PC-9 (cell line): ENCODE data around the gene CNN3. TPM values are rescaled to one million over a fixed set of nuclear protein-coding genes. Genes with fewer than 3 reads are reported as not detected.

Experiments
- Bru-seq: library from RNA; stranded (reverse); fragments of 400-500 nt; gene quantifications from one replicate; lab custom pipeline; 2021; lab: Mats Ljungman, UMichigan
- BruChase-seq, 2 experiments: library from RNA; stranded (reverse); fragments of 400-500 nt; gene quantifications; one replicate each; lab custom pipeline; 2021; lab: Mats Ljungman, UMichigan
- BruUV-seq: library from RNA; stranded (reverse); fragments of 400-500 nt; replicated peaks from 2 replicates; lab custom pipeline; 2021; lab: Mats Ljungman, UMichigan
- CTCF ChIA-PET: fragments of 300-600 bp; sonication (Branson Sonifier 250); formaldehyde crosslinking; loops from one replicate; lab custom pipeline; 2022; ENCODE audit warnings: antibody characterized with exemption; lab: Charles Lee
- POLR2A ChIA-PET: fragments of 300-600 bp; sonication (Branson Sonifier 250); formaldehyde crosslinking; loops from one replicate; lab custom pipeline; 2022; ENCODE audit warnings: antibody characterized with exemption; ENCODE audit not compliant: unreplicated experiment; lab: Charles Lee
- DNase-seq, 2 experiments: peaks; one replicate each; pipeline versions ENCODE4 v3.0.0 to v3.0.0-alpha.2; 2015 to 2022; ENCODE audit warnings: mixed read lengths in 1 of 2
- H2AFZ ChIP-seq: fragments of 200-600 bp; sonication (generic); 2 replicates; pipeline ENCODE4 v1.8.1; 2017; ENCODE audit warnings: antibody characterized with exemption
- H3F3A ChIP-seq: fragments of 200-600 bp; sonication (generic); 2 replicates; pipeline ENCODE4 v1.8.1; 2017; ENCODE audit warnings: antibody characterized with exemption, mild to moderate bottlenecking, low read depth; ENCODE audit not compliant: insufficient read depth
- H3K27ac ChIP-seq: fragments of 200-600 bp; sonication (generic); 2 replicates; pipeline ENCODE4 v1.6.1; 2016; ENCODE audit warnings: mixed run types
- H3K27me3 ChIP-seq: fragments of 200-600 bp; sonication (generic); 2 replicates; pipeline ENCODE4 v1.6.1; 2016; ENCODE audit warnings: low read depth, mixed run types; ENCODE audit not compliant: insufficient read depth
- H3K36me3 ChIP-seq: fragments of 200-600 bp; sonication (generic); 2 replicates; pipeline ENCODE4 v1.6.1; 2016; ENCODE audit warnings: low read depth, mixed run types
- H3K4me1 ChIP-seq: fragments of 200-600 bp; sonication (generic); replicated peaks from 2 replicates; pipeline ENCODE4 v1.6.1; 2016; ENCODE audit warnings: mixed run types; ENCODE audit not compliant: insufficient read depth
- H3K4me2 ChIP-seq: fragments of 200-600 bp; sonication (generic); 2 replicates; pipeline ENCODE4 v1.6.1; 2017; ENCODE audit warnings: mixed run types
- H3K4me3 ChIP-seq: fragments of 200-600 bp; sonication (generic); 2 replicates; pipeline ENCODE4 v1.6.1; 2016; ENCODE audit warnings: mixed run types
- H3K79me2 ChIP-seq: fragments of 200-600 bp; sonication (generic); 2 replicates; pipeline ENCODE4 v1.6.1; 2017; ENCODE audit warnings: low read depth, mixed run types
- H3K9me2 ChIP-seq: fragments of 200-600 bp; sonication (generic); 2 replicates; pipeline ENCODE4 v1.8.1; 2017; ENCODE audit warnings: mild to moderate bottlenecking; ENCODE audit not compliant: insufficient read depth
- H3K9me3 ChIP-seq: fragments of 200-600 bp; sonication (generic); 2 replicates; pipeline ENCODE4 v1.8.1; 2016; ENCODE audit warnings: low read depth; ENCODE audit not compliant: insufficient read depth
- H4K20me1 ChIP-seq: fragments of 200-600 bp; sonication (generic); 2 replicates; pipeline ENCODE4 v1.8.1; 2017; ENCODE audit not compliant: insufficient read depth
- CTCF ChIP-seq: fragments of 200-600 bp; sonication (generic); conservative IDR thresholded peaks from 2 replicates; pipeline ENCODE4 v1.6.1; 2017; ENCODE audit warnings: mixed run types, antibody characterized with exemption, mild to moderate bottlenecking, moderate library complexity
- EZH2 ChIP-seq: fragments of 200-600 bp; sonication (generic); IDR thresholded peaks from 2 replicates; pipeline ENCODE4 v1.8.0; 2017; ENCODE audit warnings: antibody characterized with exemption, low read depth
- intact Hi-C: fragments of 100-400 bp; cut with micrococcal nuclease; formaldehyde crosslinking; loops from one replicate; pipeline ENCODE4 v1.10.0; 2022; ENCODE audit not compliant: unreplicated experiment
- long read RNA-seq: library from polyadenylated mRNA; stranded (forward); transcript quantifications from one replicate; pipeline ENCODE4 v2.0.0, GENCODE V29; 2022
- total RNA-seq: library from RNA; stranded (reverse); gene quantifications from 2 replicates; pipeline ENCODE4 v1.2.3, GENCODE V29; 2021

Gene CNN3
- total RNA-seq (125 and 135 TPM in 2 replicates), Bru-seq, nascent RNA (percentile 98 among the genes with signal in this experiment), BruChase-seq, experiment 1, labeled RNA remaining after a 2-hour chase (percentile 98 among the genes with signal in this experiment), BruChase-seq, experiment 2, labeled RNA remaining after a 6-hour chase (percentile 98 among the genes with signal in this experiment)
- long read RNA-seq, transcript CNN3-201 (7 exons, 2,165 nt): major isoform, 373 of 388 reads
- long read RNA-seq, partial matches to known transcripts: 5 of 388 reads
- long read RNA-seq, other reads (novel, unspliced or antisense): 10 of 388 reads

DNA sequence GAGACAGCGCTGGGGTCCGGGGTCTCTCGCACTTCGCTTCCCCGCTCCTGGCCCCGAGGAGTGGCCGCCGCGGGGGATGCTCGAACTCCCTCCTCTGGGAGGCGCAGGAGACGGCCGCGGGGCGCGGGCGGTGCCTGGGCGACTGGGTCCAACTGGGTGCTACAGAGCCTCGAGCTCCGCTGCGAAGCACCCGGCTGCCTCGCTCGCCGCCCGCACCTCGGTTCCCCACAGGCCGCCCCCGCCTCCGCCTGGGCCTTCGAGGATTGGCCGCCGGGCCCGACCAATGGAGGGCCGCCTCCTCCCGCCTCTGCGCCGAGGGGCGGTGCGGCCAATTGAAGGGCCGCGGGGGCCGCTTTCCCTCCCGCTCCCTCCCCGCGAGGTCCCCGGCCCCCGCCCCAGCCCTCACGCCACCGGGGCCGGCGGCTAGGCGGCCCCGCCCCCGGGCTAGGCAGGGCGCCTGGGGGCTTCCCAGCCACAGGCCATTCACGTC is at the start of gene CNN3:
Gene CNN3 (minus strand): TSS at position 196 of the 490 bp plus-strand sequence. CDS start 216 bp downstream, outside the sequence.
- Histone ChIP-seq H3K27ac (peak within 1 kb of the TSS; percentile 64), H3K27me3 (no peaks in the 10 kb centered on the region), H3K4me2 (peak within 1 kb of the TSS; percentile 81), H4K20me1 (peaks cover 15% of the 10 kb centered on the region), H2AFZ (peak within 1 kb of the TSS; percentile 84), H3K4me3 (peak within 1 kb of the TSS; percentile 67), H3K9me2 (no peaks in the 10 kb centered on the region), H3K79me2 (peaks cover 65% of the 10 kb centered on the region), H3K4me1 (peaks cover 67% of the 10 kb centered on the region), H3F3A (peaks cover 24% of the 10 kb centered on the region), H3K36me3 (peaks cover 19% of the 10 kb centered on the region), H3K9me3 (no peaks in the 10 kb centered on the region)
- CTCF ChIA-PET: interaction anchor here (0.9 kb wide), 1 partner anchor 72 kb away, joined by 6 read pairs; no protein-coding TSS in a partner anchor
- peak; percentile 80 to 95 for DNase-seq
- intact Hi-C loops: loop anchor here (1.0 to 5.0 kb wide), 8 partner anchors 45 to 400 kb away; partner anchors contain the start of gene RWDD3
- TF ChIP-seq CTCF (no peak), EZH2 (no peak)
- BruUV-seq: no TSS peak
- POLR2A ChIA-PET: interaction anchor here (0.6 to 0.7 kb wide), 4 partner anchors 64 to 601 kb away, joined by 3 to 6 read pairs (median 4); no protein-coding TSS in a partner anchor

GRCh38 chr1:94974824-94975223 is 47.9 kb upstream of the CNN3 start:
- no peak overlapping the region for H3K27ac ChIP-seq
- H3K9me2 ChIP-seq: no peaks in the 10 kb centered on the region
- no peaks in the 10 kb centered on the region for H3K36me3 ChIP-seq
- TF ChIP-seq CTCF (no peak), EZH2 (no peak)
- no TSS peak for BruUV-seq
- no peaks in the 10 kb centered on the region for H4K20me1 ChIP-seq
- no peak overlapping the region for H3K4me2 ChIP-seq
- peak in 1 of 2 experiments; percentile 53 for DNase-seq
- 0 out of 2 replicates have a peak, but pooled peaks cover 4% of the 10 kb centered on the region for H3K4me1 ChIP-seq
- no peaks in the 10 kb centered on the region for H3K79me2 ChIP-seq
- H3K9me3 ChIP-seq: no peaks in the 10 kb centered on the region
- no peaks in the 10 kb centered on the region for H3F3A ChIP-seq
- POLR2A ChIA-PET: no interaction called here
- no peaks in the 10 kb centered on the region for H3K27me3 ChIP-seq
- H2AFZ ChIP-seq: no peak overlapping the region
- CTCF ChIA-PET: no interaction called here
- no peak overlapping the region for H3K4me3 ChIP-seq
- intact Hi-C loops: loop anchor here (5.0 kb wide), 1 partner anchor 48 kb away; the partner anchor contains the start of gene CNN3

- CTCF ChIA-PET: interaction anchor here (0.7 kb wide), 1 partner anchor 153 kb away, joined by 8 read pairs; no protein-coding TSS in a partner anchor
- H3K4me2 ChIP-seq: no peak overlapping the region
Measured at GRCh38 chr1:94974241-94974640, 47.3 kb upstream of the CNN3 start.

More at GRCh38 chr1:94974241-94974640, 47.3 kb upstream of the CNN3 start:
- Histone ChIP-seq H4K20me1 (no peaks in the 10 kb centered on the region), H3K4me1 (0 out of 2 replicates have a peak, but pooled peaks cover 4% of the 10 kb centered on the region), H3K27ac (no peak overlapping the region), H3K9me3 (no peaks in the 10 kb centered on the region), H3K9me2 (no peaks in the 10 kb centered on the region), H3K79me2 (no peaks in the 10 kb centered on the region), H3K36me3 (no peaks in the 10 kb centered on the region), H3K4me3 (no peak overlapping the region), H3F3A (no peaks in the 10 kb centered on the region), H2AFZ (no peak overlapping the region), H3K27me3 (no peaks in the 10 kb centered on the region)
- no TSS peak for BruUV-seq
- TF ChIP-seq CTCF (no peak), EZH2 (no peak)
- intact Hi-C loops: loop anchor here (5.0 kb wide), 1 partner anchor 47 kb away; the partner anchor contains the start of gene CNN3
- no peak for DNase-seq
- POLR2A ChIA-PET: no interaction called here
